ENCODE data around the gene GNG13.

The GNG13 gene

DNA sequence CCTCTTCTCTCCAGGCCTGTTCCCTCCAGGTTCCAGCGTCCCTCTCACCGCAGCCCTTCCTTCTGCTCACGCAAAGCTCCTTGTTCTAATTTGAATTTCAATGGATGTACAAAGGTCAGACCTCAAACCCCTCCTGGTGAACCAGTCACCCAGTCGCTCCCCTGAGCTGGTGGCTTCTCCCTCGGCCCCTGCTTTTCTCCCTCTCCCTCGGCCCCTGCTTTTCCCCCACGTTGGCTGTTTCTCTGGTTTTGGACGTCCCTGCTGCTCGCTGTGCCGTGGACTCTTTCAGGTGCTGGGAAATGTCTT is 48.6 kb downstream of the GNG13 start:
- H3K4me3 ChIP-seq (IDR thresholded peaks at IDR 0.05; ENCODE audit: insufficient read depth, low read depth, low read length) = no peak overlapping the region
- no peaks in the 10 kb centered on the region for H3K4me1 ChIP-seq (ENCODE audit: low read depth, poor library complexity, severe bottlenecking)
- H3K27me3 ChIP-seq (ENCODE audit: insufficient read depth, low read depth) = peaks cover 100% of the 10 kb centered on the region
- no peak overlapping the region for H3K4me2 ChIP-seq
- no peaks in the 10 kb centered on the region for H3K36me3 ChIP-seq (ENCODE audit: insufficient read depth)
- H2AFZ ChIP-seq (ENCODE audit: low read depth) = no peak overlapping the region
- H3K79me2 ChIP-seq (ENCODE audit: insufficient read depth, low read depth) = no peaks in the 10 kb centered on the region
- no peak overlapping the region for H3K9ac ChIP-seq
- no peak overlapping the region for H3K27ac ChIP-seq
- H4K20me1 ChIP-seq (ENCODE audit: insufficient read depth) = no peaks in the 10 kb centered on the region
- TF ChIP-seq, protein P1, sequence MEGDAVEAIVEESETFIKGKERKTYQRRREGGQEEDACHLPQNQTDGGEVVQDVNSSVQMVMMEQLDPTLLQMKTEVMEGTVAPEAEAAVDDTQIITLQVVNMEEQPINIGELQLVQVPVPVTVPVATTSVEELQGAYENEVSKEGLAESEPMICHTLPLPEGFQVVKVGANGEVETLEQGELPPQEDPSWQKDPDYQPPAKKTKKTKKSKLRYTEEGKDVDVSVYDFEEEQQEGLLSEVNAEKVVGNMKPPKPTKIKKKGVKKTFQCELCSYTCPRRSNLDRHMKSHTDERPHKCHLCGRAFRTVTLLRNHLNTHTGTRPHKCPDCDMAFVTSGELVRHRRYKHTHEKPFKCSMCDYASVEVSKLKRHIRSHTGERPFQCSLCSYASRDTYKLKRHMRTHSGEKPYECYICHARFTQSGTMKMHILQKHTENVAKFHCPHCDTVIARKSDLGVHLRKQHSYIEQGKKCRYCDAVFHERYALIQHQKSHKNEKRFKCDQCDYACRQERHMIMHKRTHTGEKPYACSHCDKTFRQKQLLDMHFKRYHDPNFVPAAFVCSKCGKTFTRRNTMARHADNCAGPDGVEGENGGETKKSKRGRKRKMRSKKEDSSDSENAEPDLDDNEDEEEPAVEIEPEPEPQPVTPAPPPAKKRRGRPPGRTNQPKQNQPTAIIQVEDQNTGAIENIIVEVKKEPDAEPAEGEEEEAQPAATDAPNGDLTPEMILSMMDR (conservative IDR thresholded peaks at IDR 0.05; ENCODE audit: low read depth, low read length) = no peak

- H3K4me2 ChIP-seq = no peak overlapping the region
- H3K4me1 ChIP-seq (ENCODE audit: low read depth, poor library complexity, severe bottlenecking) = no peaks in the 10 kb centered on the region
- TF ChIP-seq, protein P1 (conservative IDR thresholded peaks at IDR 0.05; ENCODE audit: low read depth, low read length) = no peak
- no peaks in the 10 kb centered on the region for H3K79me2 ChIP-seq (ENCODE audit: insufficient read depth, low read depth)
- no peak overlapping the region for H2AFZ ChIP-seq (ENCODE audit: low read depth)
- H3K36me3 ChIP-seq (ENCODE audit: insufficient read depth) = no peaks in the 10 kb centered on the region
- H3K4me3 ChIP-seq (IDR thresholded peaks at IDR 0.05; ENCODE audit: insufficient read depth, low read depth, low read length) = no peak overlapping the region
- H3K27ac ChIP-seq = no peak overlapping the region
- H3K27me3 ChIP-seq (ENCODE audit: insufficient read depth, low read depth) = peaks cover 100% of the 10 kb centered on the region
- no peaks in the 10 kb centered on the region for H4K20me1 ChIP-seq (ENCODE audit: insufficient read depth)
- H3K9ac ChIP-seq = no peak overlapping the region
Measured at GRCh38 chr16:751152-752006, 49.2 kb downstream of the GNG13 start.

DNA sequence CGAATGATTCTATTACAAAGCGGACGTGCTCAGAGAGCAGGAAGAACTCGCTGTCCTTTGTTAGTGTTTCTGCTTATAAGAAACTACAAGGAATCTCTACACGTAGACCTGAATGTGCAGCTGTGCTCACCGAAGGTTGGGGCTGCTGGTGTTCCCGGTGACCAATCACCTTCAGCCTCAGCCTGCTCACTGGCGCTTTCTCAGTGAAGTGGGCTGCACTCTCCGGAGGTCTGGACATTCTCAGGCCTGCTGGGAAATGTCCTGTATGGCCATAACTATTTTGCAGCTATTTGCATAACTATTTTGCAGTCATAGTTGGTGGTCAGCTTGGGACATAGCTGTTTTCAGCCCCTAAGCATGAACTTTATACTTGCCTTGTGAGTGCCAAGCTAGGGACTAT is 50.0 kb downstream of the GNG13 start:
- Histone ChIP-seq H3K36me3 (ENCODE audit: insufficient read depth) (no peaks in the 10 kb centered on the region), H3K27ac (no peak overlapping the region), H2AFZ (ENCODE audit: low read depth) (no peak overlapping the region), H3K27me3 (ENCODE audit: insufficient read depth, low read depth) (peaks cover 97% of the 10 kb centered on the region), H3K4me3 (IDR thresholded peaks at IDR 0.05; ENCODE audit: insufficient read depth, low read depth, low read length) (no peak overlapping the region), H3K79me2 (ENCODE audit: insufficient read depth, low read depth) (no peaks in the 10 kb centered on the region), H3K4me1 (ENCODE audit: low read depth, poor library complexity, severe bottlenecking) (no peaks in the 10 kb centered on the region), H3K9ac (no peak overlapping the region), H4K20me1 (ENCODE audit: insufficient read depth) (no peaks in the 10 kb centered on the region), H3K4me2 (no peak overlapping the region)
- TF ChIP-seq, protein P1 (conservative IDR thresholded peaks at IDR 0.05; ENCODE audit: low read depth, low read length) = no peak

- H3K79me2 ChIP-seq (ENCODE audit: insufficient read depth, low read depth) = no peaks in the 10 kb centered on the region
- peaks cover 97% of the 10 kb centered on the region for H3K27me3 ChIP-seq (ENCODE audit: insufficient read depth, low read depth)
- H3K4me1 ChIP-seq (ENCODE audit: low read depth, poor library complexity, severe bottlenecking) = no peaks in the 10 kb centered on the region
- no peak overlapping the region for H3K4me2 ChIP-seq
- no peaks in the 10 kb centered on the region for H3K36me3 ChIP-seq (ENCODE audit: insufficient read depth)
- no peak overlapping the region for H3K4me3 ChIP-seq (IDR thresholded peaks at IDR 0.05; ENCODE audit: insufficient read depth, low read depth, low read length)
- no peak overlapping the region for H3K27ac ChIP-seq
- TF ChIP-seq, protein P1 (conservative IDR thresholded peaks at IDR 0.05; ENCODE audit: low read depth, low read length) = no peak
- H2AFZ ChIP-seq (ENCODE audit: low read depth) = no peak overlapping the region
- no peak overlapping the region for H3K9ac ChIP-seq
- no peaks in the 10 kb centered on the region for H4K20me1 ChIP-seq (ENCODE audit: insufficient read depth)
Measured at GRCh38 chr16:749010-749409, 51.5 kb downstream of the GNG13 start.
